GM21825 (cell line): Measurements from ENCODE around the gene TRIM40.

Source experiments
- ATAC-seq: cut with Tn5 transposase; IDR thresholded peaks from one replicate; pipeline ENCODE4 v1.9.1; 2021; ENCODE audit warnings: mild to moderate bottlenecking, moderate library complexity; ENCODE audit not compliant: unreplicated experiment

Gene TRIM40

DNA sequence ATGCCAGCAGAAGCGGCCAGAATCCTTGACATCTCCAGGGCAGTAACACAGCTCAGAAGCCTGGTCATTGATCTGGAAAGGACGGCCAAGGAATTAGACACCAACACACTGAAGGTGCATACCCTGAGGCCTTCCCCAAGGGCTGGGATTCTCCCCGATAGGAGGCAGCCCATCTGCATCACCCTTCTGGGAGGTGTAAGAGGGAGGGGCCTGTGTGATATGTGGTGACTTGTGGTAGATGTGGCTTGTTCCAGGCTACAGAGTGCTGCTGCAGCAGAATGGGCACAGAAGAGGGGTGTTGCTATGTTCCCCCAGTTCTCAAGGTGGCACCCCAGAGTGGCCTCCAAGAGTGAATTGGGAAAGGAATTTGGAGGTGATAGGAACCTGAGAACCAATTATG lies 11.2 kb downstream of the TRIM40 start:
- ATAC-seq: no peak

- no peak for ATAC-seq
Measured at GRCh38 chr6:30149234-30149633, 13.3 kb downstream of the TRIM40 start.

- no peak for ATAC-seq
Measured at GRCh38 chr6:30149858-30150550, 14.1 kb downstream of the TRIM40 start.

GRCh38 chr6:30150671-30151395 lies 14.9 kb downstream of the TRIM40 start:
- ATAC-seq: no peak

DNA sequence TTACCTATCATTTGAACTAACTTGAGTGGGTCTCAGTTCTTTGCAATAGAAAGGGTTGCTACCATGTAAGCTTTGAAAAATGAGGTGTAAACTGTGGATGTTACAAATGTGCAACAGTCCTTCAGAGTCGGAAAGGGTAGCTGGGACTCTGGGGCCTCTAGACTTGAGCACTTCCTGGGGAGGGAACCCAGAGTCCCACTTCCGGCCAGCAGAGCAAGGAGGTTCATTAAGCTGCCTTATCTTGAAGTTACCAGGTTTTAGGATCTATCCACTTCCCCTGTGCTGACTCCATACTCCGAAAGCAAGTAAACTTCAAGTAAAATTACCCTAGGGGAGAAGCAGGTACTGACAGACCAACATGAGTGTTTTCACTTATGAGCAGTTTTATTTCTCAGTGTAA lies 15.6 kb downstream of the TRIM40 start:
- no peak for ATAC-seq

DNA sequence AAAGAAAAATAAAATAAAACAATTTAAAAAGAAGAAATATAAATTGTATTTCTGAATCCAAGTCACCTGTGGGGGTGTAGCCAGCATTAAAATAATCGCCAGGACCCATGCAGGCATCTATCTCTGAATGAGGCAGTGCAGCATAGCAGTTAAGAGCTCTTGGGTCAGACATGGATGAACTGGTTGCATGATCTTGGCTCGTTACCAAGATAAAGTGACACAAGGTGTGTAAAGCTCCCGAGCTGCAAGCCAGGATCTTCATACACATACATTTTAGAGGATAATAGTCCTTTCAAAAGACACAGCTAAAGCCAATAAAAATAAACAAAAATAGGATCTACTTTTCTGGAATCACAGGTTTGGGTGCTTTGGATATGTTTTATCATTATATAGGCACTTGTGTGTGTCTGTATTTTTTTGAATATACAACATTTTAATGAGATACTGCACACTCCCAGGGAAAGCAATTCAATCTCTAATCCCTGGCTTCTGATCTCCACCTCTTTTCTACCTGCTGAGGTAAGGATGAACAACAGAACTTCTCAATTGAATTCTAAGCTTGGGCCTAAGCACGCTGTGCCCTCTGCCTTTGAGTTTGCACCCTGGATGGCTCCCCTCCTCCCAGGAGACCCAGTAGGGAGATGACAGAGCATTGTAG lies 16.2 kb downstream of the TRIM40 start:
- no peak for ATAC-seq

DNA sequence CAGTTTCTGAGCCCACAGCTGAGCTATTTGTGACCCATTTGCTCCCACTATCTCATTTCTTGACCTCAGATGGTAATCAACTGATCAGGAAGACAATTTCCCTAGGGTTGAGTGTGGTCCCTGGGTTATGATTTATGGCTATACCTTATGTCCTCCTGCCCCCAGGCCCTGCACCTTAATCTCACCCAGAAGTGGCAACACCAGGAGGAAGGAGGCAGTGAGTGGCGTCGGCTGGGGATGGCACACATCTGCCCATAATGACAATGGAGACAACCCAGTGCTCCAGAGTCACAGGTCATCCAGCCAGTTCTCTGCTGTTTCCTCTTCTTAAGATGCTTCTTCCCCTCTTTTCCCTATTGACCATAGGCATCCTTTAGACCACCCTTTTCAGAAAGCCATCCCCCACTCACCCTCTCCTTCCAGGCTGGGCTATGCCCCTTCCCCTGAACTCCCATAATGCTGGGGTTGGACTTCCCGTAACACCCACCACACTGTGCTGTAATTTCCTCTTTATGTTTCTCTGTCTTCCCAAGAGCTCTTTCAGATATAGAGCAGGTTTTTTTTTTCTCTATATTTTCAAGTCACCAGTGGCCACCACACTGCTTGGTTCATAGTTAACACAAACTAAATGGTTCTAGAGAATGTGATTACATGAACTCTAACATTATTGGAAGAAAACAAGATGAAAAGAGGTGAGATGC lies 17.1 kb downstream of the TRIM40 start:
- no peak for ATAC-seq

- no peak for ATAC-seq
Measured at GRCh38 chr6:30154061-30154460, 18.1 kb downstream of the TRIM40 start.

GRCh38 chr6:30154709-30155519 lies 19.0 kb downstream of the TRIM40 start:
- ATAC-seq: no peak

- ATAC-seq: no peak
Measured at GRCh38 chr6:30155520-30156261, 19.8 kb downstream of the TRIM40 start.

DNA sequence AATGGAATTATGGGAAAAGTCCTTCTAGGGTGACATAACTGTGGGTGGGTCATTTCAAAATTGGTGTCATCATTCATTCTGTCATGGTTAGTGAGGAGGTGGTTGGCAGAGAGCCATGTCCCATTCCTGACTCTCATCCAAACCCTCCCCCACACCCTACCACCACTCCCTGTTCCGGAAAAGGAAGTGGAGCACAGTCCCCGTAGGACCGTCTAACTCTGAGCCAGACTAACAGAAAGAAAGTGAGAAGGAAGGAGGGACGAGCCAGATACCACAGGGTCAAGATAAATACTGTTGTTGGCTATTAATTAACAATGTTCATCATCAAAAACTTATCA lies 20.3 kb downstream of the TRIM40 start:
- no peak for ATAC-seq

DNA sequence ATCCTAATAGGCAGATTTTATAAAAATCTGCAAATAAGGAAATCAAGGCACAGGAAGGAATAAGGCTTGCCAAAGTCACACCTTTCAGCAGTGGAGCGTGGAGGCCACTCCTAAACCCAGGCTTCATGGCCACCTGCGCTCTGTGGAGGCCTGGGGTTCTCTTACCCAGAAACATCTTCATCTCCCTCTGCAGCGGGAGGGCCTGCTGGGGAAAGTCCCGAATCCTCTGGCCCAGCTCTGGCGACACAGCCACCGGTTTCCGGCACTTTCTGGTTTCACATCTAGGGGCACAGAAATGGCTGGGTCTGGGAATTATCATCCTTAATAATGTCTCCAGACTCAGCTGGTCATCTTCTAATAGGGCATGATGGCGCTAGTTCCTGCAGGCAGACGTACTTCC lies 20.8 kb downstream of the TRIM40 start:
- no peak for ATAC-seq

DNA sequence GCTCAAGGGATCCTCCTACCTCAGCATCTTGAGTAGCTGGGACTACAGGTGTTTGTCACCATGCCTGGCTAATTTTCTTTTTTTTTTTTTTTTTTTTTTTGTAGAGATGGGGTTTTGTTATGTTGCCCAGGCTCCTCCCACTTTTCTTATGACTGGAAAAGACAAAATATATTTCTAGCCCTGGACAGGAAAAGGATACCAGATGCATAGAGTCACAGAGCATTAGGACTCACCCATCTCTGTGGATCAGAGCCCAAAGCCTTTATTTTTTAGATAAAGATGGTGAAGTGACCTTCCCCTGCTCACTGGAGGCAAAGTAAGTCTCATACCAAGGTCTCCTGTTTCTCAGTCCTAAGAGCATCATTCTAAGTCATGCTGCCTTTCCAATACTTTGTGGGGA lies 21.6 kb downstream of the TRIM40 start:
- ATAC-seq: no peak

DNA sequence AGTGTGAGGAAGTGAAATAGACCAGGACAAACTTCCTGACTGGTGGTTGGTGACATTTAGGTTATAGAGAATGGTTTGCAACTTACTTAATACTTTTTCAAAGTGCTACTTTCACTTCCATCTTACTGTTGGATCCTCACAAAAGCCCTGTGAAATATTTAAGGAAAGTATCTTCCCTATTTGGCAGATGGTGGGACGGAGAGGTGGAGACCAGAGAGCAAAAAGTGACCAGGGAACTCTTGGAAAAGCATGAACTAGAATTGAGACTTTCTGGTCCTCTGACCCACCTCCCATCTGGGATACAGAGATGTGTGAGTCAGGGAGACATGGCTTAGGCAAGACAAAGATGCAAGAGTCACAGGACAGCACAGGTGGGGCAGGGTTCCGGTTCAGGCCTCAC lies 22.1 kb downstream of the TRIM40 start:
- ATAC-seq: no peak

GRCh38 chr6:30158475-30159040 lies 22.6 kb downstream of the TRIM40 start:
- no peak for ATAC-seq

- no peak for ATAC-seq
Measured at GRCh38 chr6:30160008-30160784, 24.3 kb downstream of the TRIM40 start.

DNA sequence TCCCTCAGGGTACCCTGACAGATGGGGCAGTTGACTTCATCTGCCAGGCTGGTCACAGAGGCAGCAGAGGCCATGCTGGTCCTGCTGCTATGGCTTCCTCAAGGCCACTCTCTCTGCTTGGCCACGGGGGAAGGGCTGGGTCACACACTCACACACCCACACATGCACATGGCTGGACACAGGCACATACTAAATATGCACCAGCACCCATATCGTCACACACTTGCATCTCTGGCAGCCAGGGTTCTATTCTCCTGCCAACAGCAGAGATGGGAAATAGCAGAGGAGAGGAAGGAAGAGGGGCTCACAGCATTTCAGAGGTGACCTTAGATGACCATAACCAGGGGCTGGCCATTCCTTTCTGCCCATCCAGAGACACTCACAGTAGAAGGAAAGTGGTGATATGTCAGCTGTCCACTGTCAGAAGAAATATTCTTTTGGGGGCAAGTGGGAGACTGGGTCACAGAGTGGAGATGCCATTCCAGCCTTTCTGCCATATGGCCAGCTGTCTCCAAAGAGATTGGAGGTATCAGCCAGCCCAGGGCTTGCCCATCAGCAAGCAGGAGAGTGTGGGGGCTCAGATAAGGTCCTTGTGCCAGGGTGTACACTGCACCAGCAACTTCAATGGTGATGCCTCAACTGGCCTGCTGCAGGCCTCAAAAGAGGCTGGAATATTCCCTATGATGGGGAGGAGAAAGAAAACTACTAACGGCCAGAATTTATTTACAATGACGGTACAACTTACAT lies 25.0 kb downstream of the TRIM40 start, which contains the start of gene TRIM10:
Gene TRIM10, minus strand, starts transcription at position 427 of the 747 bp plus-strand sequence. Its CDS starts 353 bp downstream, at position 74.
- ATAC-seq: no peak
